ENCODE results near the gene CACNB4.
"Not testable (repeated sequence)": the region's sequence is repeated elsewhere in the genome, so short reads cannot be mapped to it uniquely, and the experiment has no call there.

Gene CACNB4

DNA sequence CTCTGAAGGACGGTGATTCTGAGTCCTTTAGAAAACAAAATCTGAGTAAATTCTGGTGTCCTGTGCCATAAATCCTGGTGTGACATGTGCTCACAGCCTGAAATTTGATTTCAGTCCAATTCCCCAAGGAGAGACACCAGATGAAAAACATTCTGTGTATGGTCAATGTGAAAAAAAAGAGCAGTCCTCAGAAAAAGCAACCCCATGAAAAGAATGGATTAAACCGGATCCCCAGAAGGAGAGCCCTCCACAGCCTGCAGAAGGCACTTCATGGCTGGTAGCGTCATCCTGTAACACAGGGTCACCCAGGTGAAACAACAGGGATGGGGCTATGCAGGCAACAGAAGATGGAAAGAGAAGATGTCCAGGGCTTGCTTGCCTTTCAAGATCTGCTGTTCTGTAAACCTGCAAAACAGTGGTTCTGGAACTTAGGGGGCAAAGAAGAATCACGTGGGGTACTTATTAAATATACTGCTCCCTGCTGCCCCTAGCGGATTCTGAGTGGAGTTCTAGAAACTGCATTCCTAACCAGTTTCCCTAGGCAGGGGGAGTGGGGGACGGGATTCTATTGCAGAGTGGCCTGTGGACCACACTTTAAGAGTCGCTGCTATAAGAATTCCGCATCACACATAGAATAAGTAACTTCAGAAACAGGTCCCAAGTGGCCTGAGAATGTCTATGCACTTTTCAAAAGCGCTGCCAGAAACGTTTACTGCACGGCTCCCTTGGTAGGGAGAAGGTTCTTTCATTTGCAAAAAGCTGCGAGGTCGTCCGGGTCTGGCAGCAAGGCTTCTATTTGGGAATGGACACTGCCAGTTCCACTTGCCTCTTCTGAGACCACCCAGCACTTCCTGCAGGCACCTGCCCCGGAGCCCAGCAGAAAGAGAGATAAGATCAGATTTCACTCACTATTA is 151.7 kb downstream of the CACNB4 start:
- in situ Hi-C loops (cut with HindIII; ENCODE audit: low pct_unique_long_range_greater_than_20kb, low sequenced_read_pairs), result no loop called here
- DNase-seq (ENCODE audit: low read depth in 1 of 2, low spot score in 1 of 2), result peak in 1 of 2 experiments; percentile 35
- TF ChIP-seq JUND (IDR thresholded peaks at IDR 0.05; ENCODE audit: low read depth), result no peak

GRCh38 chr2:151946250-151946884 is 152.5 kb downstream of the CACNB4 start:
- DNase-seq (ENCODE audit: low read depth in 1 of 2, low spot score in 1 of 2), result no peak
- in situ Hi-C loops (cut with HindIII; ENCODE audit: low pct_unique_long_range_greater_than_20kb, low sequenced_read_pairs), result no loop called here
- TF ChIP-seq JUND (IDR thresholded peaks at IDR 0.05; ENCODE audit: low read depth), result no peak

DNA sequence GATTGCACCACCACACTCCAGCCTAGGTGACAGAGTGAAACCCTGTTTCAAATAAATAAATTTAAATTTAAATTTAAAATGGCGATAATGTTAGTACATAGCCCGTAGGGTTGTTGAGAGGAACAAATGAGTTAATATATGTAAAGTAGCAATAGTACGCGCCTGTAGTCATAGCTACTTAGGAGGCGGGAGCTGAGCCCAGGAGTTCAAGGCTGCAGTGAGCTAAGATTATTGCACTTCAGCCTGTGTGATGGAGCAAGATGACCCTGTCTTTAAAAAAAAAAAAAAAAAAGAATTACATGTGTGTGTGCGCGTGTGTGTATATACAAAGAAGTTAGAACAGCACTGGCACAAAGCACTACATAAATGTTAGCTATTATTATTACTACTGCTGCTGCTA is 153.2 kb downstream of the CACNB4 start:
- no peak for TF ChIP-seq JUND (IDR thresholded peaks at IDR 0.05; ENCODE audit: low read depth)
- DNase-seq (ENCODE audit: low read depth in 1 of 2, low spot score in 1 of 2), result no peak
- in situ Hi-C loops (cut with HindIII; ENCODE audit: low pct_unique_long_range_greater_than_20kb, low sequenced_read_pairs), result no loop called here

- no peak for TF ChIP-seq JUND (IDR thresholded peaks at IDR 0.05; ENCODE audit: low read depth)
- in situ Hi-C loops (cut with HindIII; ENCODE audit: low pct_unique_long_range_greater_than_20kb, low sequenced_read_pairs), result no loop called here
- no peak for DNase-seq (ENCODE audit: low read depth in 1 of 2, low spot score in 1 of 2)
Observed at GRCh38 chr2:151945186-151945585, 153.7 kb downstream of the CACNB4 start.

DNA sequence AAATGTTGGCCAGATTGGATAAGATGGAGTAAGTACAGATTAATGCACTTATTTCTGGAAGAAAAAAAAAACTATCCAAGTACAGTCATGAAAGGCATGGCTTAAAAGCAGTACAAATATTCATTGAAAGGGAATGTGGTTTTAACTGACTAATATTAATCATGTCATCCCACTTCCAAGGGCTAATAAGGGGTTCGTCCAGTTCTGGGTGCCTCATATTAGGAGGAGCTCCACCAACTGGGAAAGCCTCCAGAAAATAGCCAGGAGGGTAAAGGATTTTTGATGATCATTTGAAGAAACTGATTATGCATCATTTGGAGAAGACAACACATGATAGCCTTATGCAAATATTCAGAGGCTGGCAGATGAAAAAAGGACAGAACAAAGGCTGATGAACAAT is 155.4 kb downstream of the CACNB4 start:
- DNase-seq (ENCODE audit: low read depth in 1 of 2, low spot score in 1 of 2), result no peak
- in situ Hi-C loops (cut with HindIII; ENCODE audit: low pct_unique_long_range_greater_than_20kb, low sequenced_read_pairs), result no loop called here
- no peak for TF ChIP-seq JUND (IDR thresholded peaks at IDR 0.05; ENCODE audit: low read depth)

- in situ Hi-C loops (cut with HindIII; ENCODE audit: low pct_unique_long_range_greater_than_20kb, low sequenced_read_pairs); DNase-seq (ENCODE audit: low read depth in 1 of 2, low spot score in 1 of 2): not testable (repeated sequence)
Observed at GRCh38 chr2:151942540-151943205, 156.2 kb downstream of the CACNB4 start.

DNA sequence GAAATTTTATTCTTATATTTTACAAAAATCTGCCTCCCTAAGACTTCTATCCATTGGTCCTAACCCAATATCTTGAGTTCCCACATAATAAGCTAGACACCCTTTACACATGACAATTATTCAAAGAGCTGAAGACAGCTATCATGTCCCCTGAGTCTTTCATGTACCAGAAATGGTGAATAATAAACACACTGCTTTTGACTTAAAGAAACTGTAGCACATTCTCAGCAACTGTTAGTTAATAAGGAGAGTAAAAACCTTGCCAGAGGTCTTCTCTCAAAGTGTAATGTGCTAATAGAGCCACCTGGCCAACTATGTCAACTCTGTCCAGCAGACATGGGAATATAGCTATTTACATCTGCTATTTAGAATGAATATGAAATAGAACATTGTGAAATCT is 160.9 kb downstream of the CACNB4 start:
- no peak for DNase-seq (ENCODE audit: low read depth in 1 of 2, low spot score in 1 of 2)
- no peak for TF ChIP-seq JUND (IDR thresholded peaks at IDR 0.05; ENCODE audit: low read depth)
- in situ Hi-C loops (cut with HindIII; ENCODE audit: low pct_unique_long_range_greater_than_20kb, low sequenced_read_pairs), result no loop called here

DNA sequence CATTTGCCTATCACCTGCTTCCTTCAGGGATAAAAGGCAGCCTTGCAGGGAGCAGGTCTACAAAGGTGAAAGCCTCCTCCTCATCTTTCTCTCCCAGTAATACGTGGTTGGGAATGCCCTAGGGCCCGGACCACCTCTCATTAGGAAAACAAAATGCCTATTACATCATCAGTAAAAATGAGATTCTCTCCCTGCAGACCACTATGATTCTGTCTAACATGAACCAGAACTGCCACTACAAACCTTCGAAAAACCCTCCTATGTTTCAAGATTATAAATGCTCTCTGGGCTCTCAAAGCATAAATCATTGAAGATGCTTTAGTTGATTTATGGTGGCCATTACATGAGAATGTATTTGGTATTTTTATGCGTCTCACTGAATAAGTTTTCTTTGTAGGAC is 162.2 kb downstream of the CACNB4 start:
- in situ Hi-C loops (cut with HindIII; ENCODE audit: low pct_unique_long_range_greater_than_20kb, low sequenced_read_pairs), result no loop called here
- DNase-seq (ENCODE audit: low read depth in 1 of 2, low spot score in 1 of 2), result no peak
- no peak for TF ChIP-seq JUND (IDR thresholded peaks at IDR 0.05; ENCODE audit: low read depth)

DNA sequence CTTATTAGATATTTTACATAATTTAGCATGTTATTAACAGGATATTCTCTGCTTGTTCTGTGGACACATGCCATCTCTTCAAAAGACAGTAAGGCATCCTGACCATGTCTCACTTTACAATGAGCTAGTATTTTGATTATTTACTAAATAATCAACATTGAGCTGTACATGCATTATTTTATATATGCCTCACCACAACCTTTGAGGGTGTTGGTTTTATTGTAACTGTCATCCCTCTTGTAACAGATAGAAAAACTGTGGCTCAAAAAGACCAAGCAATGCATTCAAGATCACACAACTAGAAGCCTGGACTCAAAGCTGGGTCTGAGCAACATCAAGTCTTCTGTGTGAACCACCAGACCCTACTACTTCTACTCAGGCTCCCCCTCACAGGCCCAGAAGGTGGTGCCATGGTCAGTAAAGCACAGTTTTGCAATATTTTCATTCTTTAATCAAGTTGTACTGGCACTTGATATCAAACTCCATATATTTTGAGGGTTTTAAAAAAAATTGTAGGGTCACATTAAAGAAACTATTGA is 165.5 kb downstream of the CACNB4 start:
- DNase-seq (ENCODE audit: low read depth in 1 of 2, low spot score in 1 of 2), result no peak
- in situ Hi-C loops (cut with HindIII; ENCODE audit: low pct_unique_long_range_greater_than_20kb, low sequenced_read_pairs), result no loop called here
- no peak for TF ChIP-seq JUND (IDR thresholded peaks at IDR 0.05; ENCODE audit: low read depth)

GRCh38 chr2:151931756-151932155 is 167.1 kb downstream of the CACNB4 start:
- no peak for DNase-seq (ENCODE audit: low read depth in 1 of 2, low spot score in 1 of 2)
- TF ChIP-seq JUND (IDR thresholded peaks at IDR 0.05; ENCODE audit: low read depth), result no peak
- in situ Hi-C loops (cut with HindIII; ENCODE audit: low pct_unique_long_range_greater_than_20kb, low sequenced_read_pairs), result no loop called here

GRCh38 chr2:151931030-151931611 is 167.7 kb downstream of the CACNB4 start:
- DNase-seq (ENCODE audit: low read depth in 1 of 2, low spot score in 1 of 2), result peak in 1 of 2 experiments; percentile 31
- TF ChIP-seq JUND (IDR thresholded peaks at IDR 0.05; ENCODE audit: low read depth), result no peak

GRCh38 chr2:151930042-151930441 is 168.8 kb downstream of the CACNB4 start:
- in situ Hi-C loops (cut with HindIII; ENCODE audit: low pct_unique_long_range_greater_than_20kb, low sequenced_read_pairs), result no loop called here
- DNase-seq (ENCODE audit: low read depth in 1 of 2, low spot score in 1 of 2), result no peak
- TF ChIP-seq JUND (IDR thresholded peaks at IDR 0.05; ENCODE audit: low read depth), result no peak

More at GRCh38 chr2:151931030-151931611, 167.7 kb downstream of the CACNB4 start:
- in situ Hi-C loops (cut with HindIII; ENCODE audit: low pct_unique_long_range_greater_than_20kb, low sequenced_read_pairs), result no loop called here

Measured in T47D (cell line).